IPS-18a (cell line): ENCODE results near the gene SCLT1.
"Not testable (repeated sequence)": the region's sequence is repeated elsewhere in the genome, so short reads cannot be mapped to it uniquely, and the experiment has no call there.

Source experiments
- H3K27ac ChIP-seq: one replicate; pipeline ENCODE4 v1.5.1; 2013; ENCODE audit warnings: low read length
- H3K27me3 ChIP-seq: one replicate; pipeline ENCODE4 v1.6.1; 2013; ENCODE audit warnings: mild to moderate bottlenecking, low read length; ENCODE audit not compliant: control insufficient read depth, insufficient read depth
- H3K36me3 ChIP-seq: one replicate; pipeline ENCODE4 v1.6.1; 2013; ENCODE audit warnings: low read depth, low read length; ENCODE audit not compliant: control insufficient read depth
- H3K4me1 ChIP-seq: one replicate; pipeline ENCODE4 v1.6.1; 2013; ENCODE audit warnings: low read depth, low read length; ENCODE audit not compliant: control insufficient read depth
- H3K4me3 ChIP-seq: one replicate; pipeline ENCODE4 v1.5.1; 2013; ENCODE audit warnings: low read length
- H3K9ac ChIP-seq: one replicate; pipeline ENCODE4 v1.6.1; 2013; ENCODE audit warnings: mild to moderate bottlenecking, low read length, moderate library complexity
- H3K9me3 ChIP-seq: one replicate; pipeline ENCODE4 v1.6.1; 2013; ENCODE audit warnings: low read depth, low read length; ENCODE audit not compliant: control insufficient read depth

SCLT1 gene

DNA sequence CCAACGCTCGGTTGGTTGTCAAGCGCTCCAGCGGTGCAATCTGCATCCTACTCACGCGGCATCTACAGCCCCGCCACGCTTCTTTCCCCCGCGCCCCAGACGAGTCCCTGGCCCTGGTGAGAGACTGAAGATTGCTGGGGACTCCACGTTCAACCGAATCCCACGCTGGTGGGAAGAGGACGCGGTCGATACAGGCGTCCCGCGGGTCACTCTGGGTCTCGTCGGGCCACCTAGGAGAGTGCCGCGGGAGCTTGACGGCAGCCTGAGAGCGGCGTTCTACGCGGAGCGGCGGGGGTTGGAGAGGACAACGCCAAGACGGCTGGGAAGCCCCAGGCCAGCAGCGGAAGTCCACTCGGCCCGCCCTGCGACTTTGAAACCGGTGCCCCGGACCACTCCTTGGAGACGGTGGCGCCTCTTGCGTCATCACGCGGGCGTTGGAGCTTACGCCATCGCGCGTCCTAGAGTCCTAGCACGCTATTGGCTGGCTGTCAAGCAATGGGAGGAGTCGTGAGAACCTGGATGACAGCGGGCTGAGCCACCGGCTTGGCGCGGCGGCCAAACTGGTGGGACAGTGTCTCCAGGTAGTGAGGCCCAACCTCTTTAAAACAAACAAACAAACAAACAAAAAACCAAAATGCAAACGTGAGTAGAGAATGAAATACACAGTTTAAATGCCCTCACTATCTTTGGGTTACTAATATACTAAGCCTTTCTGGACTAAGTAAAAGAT is at the start of gene SCLT1:
SCLT1 (minus strand) TSS at position 349 of the 730 bp plus-strand sequence. CDS start 436 bp downstream, outside the sequence.
- H3K9me3 ChIP-seq, result no peaks in the 10 kb centered on the region
- peak within 1 kb of the TSS; percentile 82 for H3K9ac ChIP-seq
- no peaks in the 10 kb centered on the region for H3K36me3 ChIP-seq
- H3K27me3 ChIP-seq, result no peaks in the 10 kb centered on the region
- peak within 1 kb of the TSS; percentile 96 for H3K4me3 ChIP-seq
- H3K27ac ChIP-seq, result peak within 1 kb of the TSS; percentile 59
- H3K4me1 ChIP-seq, result peaks cover 5% of the 10 kb centered on the region

DNA sequence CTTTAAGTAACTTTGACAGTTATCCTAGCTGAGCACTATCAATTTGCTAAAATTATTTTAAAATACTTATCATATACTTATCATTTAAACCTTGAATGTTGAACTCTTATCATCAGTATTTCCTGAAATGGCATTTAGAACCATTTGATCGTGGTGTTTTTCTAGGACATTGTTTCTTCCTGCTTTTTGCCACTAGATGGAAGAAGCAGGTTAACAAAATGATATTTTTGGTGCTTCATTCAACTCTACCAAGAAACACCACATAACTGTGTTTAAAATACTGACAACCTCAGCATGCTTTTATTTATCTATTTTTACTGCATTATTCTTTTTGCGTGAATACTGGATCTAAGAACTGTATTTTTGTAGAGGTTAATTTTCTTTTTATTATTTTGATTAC is 47.2 kb upstream of the SCLT1 start:
- Histone ChIP-seq H3K4me1 (peaks cover 4% of the 10 kb centered on the region), H3K9ac (no peak overlapping the region), H3K4me3 (no peak overlapping the region), H3K9me3 (no peaks in the 10 kb centered on the region), H3K27ac (no peak overlapping the region), H3K27me3 (no peaks in the 10 kb centered on the region), H3K36me3 (no peaks in the 10 kb centered on the region)

DNA sequence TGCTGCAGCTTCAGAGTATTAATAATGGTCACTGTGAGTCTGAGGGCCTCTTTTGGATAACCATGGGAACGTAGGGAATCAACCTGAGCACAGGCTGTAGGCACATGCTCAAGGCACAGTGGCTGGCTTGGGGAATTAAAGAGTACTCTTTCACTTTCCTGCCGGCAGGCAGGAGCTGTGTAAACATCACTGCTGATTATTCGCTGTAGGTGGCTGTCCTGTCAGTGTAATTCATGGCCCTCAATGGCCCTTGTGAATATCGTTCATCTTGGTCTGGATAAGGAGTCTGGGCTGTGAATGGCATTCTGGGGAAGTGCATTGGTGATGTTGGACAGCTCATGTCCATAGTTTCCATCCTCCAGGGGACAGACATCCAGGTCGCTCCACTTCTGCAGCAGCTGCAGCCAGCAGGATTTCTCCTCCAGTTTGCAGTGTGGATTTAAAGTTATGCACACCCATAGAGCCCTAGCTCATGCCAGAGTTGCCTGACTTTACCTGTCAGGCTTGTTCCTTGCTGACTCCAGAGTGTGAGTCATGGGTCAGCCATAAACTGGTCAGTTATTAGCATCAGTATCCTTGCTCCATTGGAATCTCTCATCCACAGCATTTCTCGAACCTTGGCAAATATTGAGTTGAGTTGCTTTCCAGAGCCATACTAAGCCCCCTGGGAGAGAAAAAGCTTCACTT is 45.6 kb upstream of the SCLT1 start:
- H3K27ac ChIP-seq, result no peak overlapping the region
- no peak overlapping the region for H3K4me3 ChIP-seq
- H3K9me3 ChIP-seq, result no peaks in the 10 kb centered on the region
- H3K27me3 ChIP-seq, result no peaks in the 10 kb centered on the region
- peaks cover 4% of the 10 kb centered on the region for H3K4me1 ChIP-seq
- H3K36me3 ChIP-seq, result no peaks in the 10 kb centered on the region
- H3K9ac ChIP-seq, result no peak overlapping the region

DNA sequence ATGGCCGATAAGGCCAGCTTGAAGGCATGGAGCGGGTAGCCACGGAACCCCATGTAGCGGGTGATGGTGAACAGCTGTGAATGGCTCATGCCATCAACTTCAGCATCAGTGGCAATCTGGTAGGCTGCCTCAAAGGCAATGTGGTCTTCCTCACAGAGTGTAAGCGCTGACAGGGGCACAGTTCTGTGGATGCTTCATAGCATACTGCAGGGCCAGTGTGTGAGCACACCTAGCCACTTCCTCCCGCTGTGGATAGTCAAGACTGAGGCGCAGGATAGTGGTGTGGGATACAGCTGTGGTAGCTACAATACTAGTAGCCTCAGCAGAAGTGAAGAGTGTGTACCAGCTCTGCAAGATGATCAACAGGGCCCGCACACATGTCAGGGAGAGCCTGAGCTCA is 43.1 kb upstream of the SCLT1 start:
- no peak overlapping the region for H3K27ac ChIP-seq
- peaks cover under 1% of the 10 kb centered on the region for H3K4me1 ChIP-seq
- no peaks in the 10 kb centered on the region for H3K27me3 ChIP-seq
- no peaks in the 10 kb centered on the region for H3K36me3 ChIP-seq
- no peaks in the 10 kb centered on the region for H3K9me3 ChIP-seq
- H3K9ac ChIP-seq, result no peak overlapping the region
- H3K4me3 ChIP-seq, result no peak overlapping the region

DNA sequence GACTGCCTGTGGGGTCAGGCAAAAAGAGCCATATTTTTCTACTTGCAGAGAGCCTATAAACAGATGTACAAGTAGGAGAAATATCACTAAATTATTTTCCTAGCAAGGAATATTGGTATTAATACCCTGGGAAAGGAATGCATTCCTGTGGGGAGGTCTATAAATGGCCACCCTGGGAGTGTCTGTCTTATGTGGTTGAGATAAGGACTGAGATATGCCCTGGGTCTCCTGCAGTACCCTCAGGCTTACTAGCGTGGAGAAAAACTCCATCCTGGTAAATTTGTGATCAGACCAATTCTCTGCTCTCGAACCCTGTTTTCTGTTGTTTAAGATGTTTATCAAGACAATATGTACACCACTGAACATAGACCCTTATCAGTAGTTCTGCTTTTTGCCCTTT is 38.0 kb upstream of the SCLT1 start:
- Histone ChIP-seq H3K27ac (no peak overlapping the region), H3K9ac (no peak overlapping the region), H3K4me3 (no peak overlapping the region), H3K27me3 (no peaks in the 10 kb centered on the region), H3K9me3 (no peaks in the 10 kb centered on the region), H3K4me1 (no peaks in the 10 kb centered on the region), H3K36me3 (no peaks in the 10 kb centered on the region)

DNA sequence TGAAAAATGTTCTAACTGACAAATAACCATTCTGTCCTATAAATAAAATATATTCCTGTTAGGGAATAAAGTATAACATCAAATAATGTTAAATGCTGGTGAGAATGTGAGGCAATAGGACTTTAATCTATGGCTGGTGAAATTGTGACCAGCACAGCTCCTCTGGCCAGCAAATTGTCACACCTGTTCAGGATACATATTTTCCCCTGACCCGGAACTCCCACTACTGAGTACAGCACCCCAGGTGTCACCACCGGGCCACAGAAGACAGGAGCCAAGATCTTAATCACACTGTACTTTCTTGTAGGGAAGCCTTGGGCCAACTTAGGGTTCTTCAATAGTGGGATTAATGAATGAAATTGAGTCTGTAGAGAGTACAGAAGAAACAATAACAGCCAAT is 35.8 kb upstream of the SCLT1 start:
- no peaks in the 10 kb centered on the region for H3K4me1 ChIP-seq
- no peak overlapping the region for H3K27ac ChIP-seq
- H3K9me3 ChIP-seq, result no peaks in the 10 kb centered on the region
- no peaks in the 10 kb centered on the region for H3K27me3 ChIP-seq
- H3K9ac ChIP-seq, result no peak overlapping the region
- no peak overlapping the region for H3K4me3 ChIP-seq
- no peaks in the 10 kb centered on the region for H3K36me3 ChIP-seq

DNA sequence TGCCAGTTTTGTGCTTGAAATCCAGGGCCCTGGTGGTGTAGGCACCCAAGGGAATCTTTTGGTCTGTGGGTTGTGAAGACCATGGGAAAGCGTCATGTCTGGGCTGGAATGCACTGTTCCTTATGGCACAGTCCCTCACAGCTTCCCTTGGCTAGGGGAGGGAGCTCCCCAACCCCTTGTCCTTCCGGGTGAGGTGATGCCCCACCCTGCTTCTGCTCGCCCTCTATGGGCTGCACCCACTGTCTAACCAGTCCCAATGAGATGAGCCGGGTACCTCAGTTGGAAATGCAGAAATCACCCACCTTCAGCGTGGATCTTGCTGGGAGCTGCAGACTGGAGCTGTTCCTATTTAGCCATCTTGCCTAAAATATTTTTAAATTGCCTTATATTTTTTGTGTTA is 33.3 kb upstream of the SCLT1 start:
- H3K27me3 ChIP-seq, H3K27ac ChIP-seq, H3K36me3 ChIP-seq, H3K4me1 ChIP-seq, H3K9ac ChIP-seq, H3K4me3 ChIP-seq, H3K9me3 ChIP-seq: not testable (repeated sequence)

DNA sequence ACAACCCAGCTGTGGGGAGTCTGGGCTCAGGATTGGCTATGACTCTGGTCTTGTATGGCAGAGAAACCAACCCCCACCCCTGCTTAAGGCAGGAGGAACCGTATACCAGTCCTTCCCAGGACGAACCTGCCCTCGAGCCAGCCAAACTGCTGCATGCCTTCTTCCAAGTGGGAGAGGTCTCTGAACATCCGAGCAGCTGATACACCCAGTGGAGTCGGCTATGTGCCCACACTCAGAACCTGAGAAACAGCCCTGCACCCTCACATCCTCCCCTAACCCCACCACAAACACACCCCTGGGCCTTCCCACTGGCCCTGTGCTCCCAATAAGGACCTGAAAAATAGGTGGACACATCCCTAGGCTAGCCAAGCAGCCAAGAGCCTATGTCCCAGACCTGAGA is 24.4 kb upstream of the SCLT1 start:
- Histone ChIP-seq H3K9ac (no peak overlapping the region), H3K36me3 (no peaks in the 10 kb centered on the region), H3K4me1 (no peaks in the 10 kb centered on the region), H3K9me3 (no peaks in the 10 kb centered on the region), H3K4me3 (no peak overlapping the region), H3K27ac (no peak overlapping the region), H3K27me3 (no peaks in the 10 kb centered on the region)

DNA sequence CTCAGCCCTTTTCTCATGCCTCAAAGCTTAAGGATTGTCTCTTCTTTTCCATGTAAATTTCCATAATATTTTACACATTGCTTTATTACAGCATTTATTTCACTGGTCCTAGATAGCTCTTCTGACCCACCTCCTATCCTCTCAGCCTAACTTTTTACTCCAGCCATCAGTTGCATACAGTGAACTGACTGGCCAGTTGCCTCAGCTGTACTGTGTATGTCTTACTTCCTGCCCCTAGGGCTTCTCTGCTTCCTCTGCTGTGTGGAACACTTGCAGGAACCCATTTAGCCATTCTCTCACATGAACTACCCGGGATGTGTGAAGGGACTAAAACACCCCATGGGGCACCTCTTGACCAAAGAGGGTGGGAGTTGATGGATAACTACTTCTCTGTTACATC is 20.6 kb upstream of the SCLT1 start:
- Histone ChIP-seq H3K36me3 (no peaks in the 10 kb centered on the region), H3K27me3 (no peaks in the 10 kb centered on the region), H3K27ac (no peak overlapping the region), H3K9me3 (no peaks in the 10 kb centered on the region), H3K4me3 (no peak overlapping the region), H3K4me1 (peaks cover 5% of the 10 kb centered on the region), H3K9ac (no peak overlapping the region)

DNA sequence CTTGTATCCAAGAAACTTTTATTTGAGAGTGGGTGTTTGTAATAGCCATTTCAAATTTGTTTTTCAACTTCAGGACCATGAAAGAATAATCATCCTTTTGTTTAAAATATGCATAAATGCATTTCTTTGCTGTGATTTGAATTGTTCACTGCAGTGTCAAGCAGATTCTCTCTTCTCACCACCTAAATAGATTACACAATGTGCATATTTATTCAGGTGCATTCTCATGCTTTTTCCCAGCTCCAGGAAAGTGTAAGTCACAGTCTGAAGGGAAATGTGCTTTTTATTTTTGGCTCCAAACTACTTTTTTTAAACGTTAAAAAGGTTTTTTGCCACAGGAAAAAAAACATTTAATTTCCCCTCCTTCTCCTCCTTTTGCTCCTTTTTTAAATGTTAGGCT is 20.1 kb upstream of the SCLT1 start:
- no peaks in the 10 kb centered on the region for H3K9me3 ChIP-seq
- no peak overlapping the region for H3K4me3 ChIP-seq
- no peaks in the 10 kb centered on the region for H3K36me3 ChIP-seq
- no peak overlapping the region for H3K9ac ChIP-seq
- H3K27me3 ChIP-seq, result no peaks in the 10 kb centered on the region
- H3K4me1 ChIP-seq, result peaks cover 5% of the 10 kb centered on the region
- H3K27ac ChIP-seq, result no peak overlapping the region

DNA sequence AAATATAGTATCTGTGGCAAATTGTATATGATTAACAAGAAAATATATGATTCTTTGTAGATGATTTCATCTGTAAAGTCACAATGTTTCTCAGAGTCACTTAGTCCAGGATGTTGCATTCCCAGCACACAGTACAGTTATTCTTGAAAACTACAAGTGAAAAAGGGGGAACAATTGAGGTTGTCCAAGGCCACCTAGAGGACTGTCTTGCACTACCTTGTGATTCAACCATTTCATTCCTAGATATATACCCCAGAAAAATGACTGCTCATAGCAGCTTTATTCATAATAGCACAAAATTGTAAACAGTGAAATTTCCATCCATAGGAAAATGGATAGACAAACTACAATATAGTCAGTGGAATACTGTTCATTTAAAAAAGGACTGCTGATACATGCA is 18.6 kb upstream of the SCLT1 start:
- Histone ChIP-seq H3K27ac (no peak overlapping the region), H3K27me3 (no peaks in the 10 kb centered on the region), H3K9me3 (no peaks in the 10 kb centered on the region), H3K4me1 (peaks cover 5% of the 10 kb centered on the region), H3K36me3 (no peaks in the 10 kb centered on the region), H3K9ac (no peak overlapping the region), H3K4me3 (no peak overlapping the region)

DNA sequence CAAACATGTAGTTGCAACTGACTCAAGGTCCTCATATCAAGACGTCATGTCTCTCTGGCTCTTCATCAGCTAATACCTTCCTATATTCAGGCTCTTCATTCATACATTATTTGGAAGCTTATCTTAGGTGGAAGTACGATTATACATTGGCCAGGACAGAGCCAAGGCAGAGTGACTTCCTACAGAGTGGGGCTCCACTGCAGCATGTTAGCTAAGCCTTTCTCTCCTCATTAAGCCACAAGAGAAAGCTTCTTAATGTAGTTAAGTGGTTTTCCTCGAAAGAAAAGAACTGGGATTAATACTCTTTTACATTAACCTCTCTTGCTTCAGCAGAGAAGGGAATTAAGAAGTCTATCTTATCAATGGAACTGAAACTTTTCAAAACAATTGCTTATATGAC is 17.6 kb upstream of the SCLT1 start:
- peaks cover 5% of the 10 kb centered on the region for H3K4me1 ChIP-seq
- no peak overlapping the region for H3K9ac ChIP-seq
- no peaks in the 10 kb centered on the region for H3K27me3 ChIP-seq

More for the DNA sequence above, 17.6 kb upstream of the SCLT1 start:
- no peaks in the 10 kb centered on the region for H3K9me3 ChIP-seq
- H3K36me3 ChIP-seq, result no peaks in the 10 kb centered on the region
- no peak overlapping the region for H3K4me3 ChIP-seq
- no peak overlapping the region for H3K27ac ChIP-seq
